HepG2 (cell line): ENCODE measurements around the gene TXNL4A. TPM values are rescaled to one million over a fixed set of nuclear protein-coding genes. Genes with fewer than 3 reads are reported as not detected.

Experiments
- CCDC6 ChIP-seq: sonication (generic); formaldehyde crosslinking; IDR thresholded peaks from 2 replicates; pipeline ENCODE4 v1.8.1; 2022; ENCODE audit warnings: mild to moderate bottlenecking, missing genetic modification reagents, moderate library complexity
- CREB1 ChIP-seq, 2 experiments: fragments of 450-650 bp in 1 of 2; IDR thresholded peaks; 2 replicates each; pipeline ENCODE4 v1.6.1; 2016 to 2017; ENCODE audit warnings: control low read depth in 1 of 2, mild to moderate bottlenecking in 1 of 2, missing compliant biosample characterization in 1 of 2, missing genetic modification characterization in 1 of 2
- GATAD1 ChIP-seq: IDR thresholded peaks from 2 replicates; pipeline ENCODE4 v1.6.1; 2016; ENCODE audit warnings: missing genetic modification reagents, missing compliant biosample characterization
- IRF9 ChIP-seq: sonication (generic); formaldehyde crosslinking; IDR thresholded peaks from 2 replicates; pipeline ENCODE4 v1.8.0; 2022; ENCODE audit warnings: missing genetic modification reagents, mild to moderate bottlenecking, borderline replicate concordance
- KAT7 ChIP-seq: IDR thresholded peaks from 2 replicates; pipeline ENCODE4 v1.6.1; 2018; ENCODE audit warnings: borderline replicate concordance, missing compliant biosample characterization
- KAT8 ChIP-seq: IDR thresholded peaks from 2 replicates; pipeline ENCODE4 v1.6.1; 2016; ENCODE audit warnings: missing genetic modification reagents, missing compliant biosample characterization
- KLF12 ChIP-seq: sonication (generic); formaldehyde crosslinking; IDR thresholded peaks from 2 replicates; pipeline ENCODE4 v1.4.0; 2020; ENCODE audit warnings: missing genetic modification reagents, borderline replicate concordance
- MYC ChIP-seq: sonication (generic); formaldehyde crosslinking; IDR thresholded peaks from 2 replicates; pipeline ENCODE4 v1.9.0; 2021; ENCODE audit warnings: missing genetic modification reagents, borderline replicate concordance
- NPAS2 ChIP-seq: sonication (generic); formaldehyde crosslinking; IDR thresholded peaks from 2 replicates; pipeline ENCODE4 v1.8.0; 2022; ENCODE audit warnings: mild to moderate bottlenecking, missing genetic modification reagents, borderline replicate concordance
- NR3C1 ChIP-seq: sonication (generic); formaldehyde crosslinking; IDR thresholded peaks from 2 replicates; pipeline ENCODE4 v1.4.0; 2020; ENCODE audit warnings: missing genetic modification reagents
- RFXAP ChIP-seq: sonication (generic); formaldehyde crosslinking; IDR thresholded peaks from 2 replicates; pipeline ENCODE4 v1.4.0; 2020; ENCODE audit warnings: missing genetic modification reagents, borderline replicate concordance
- SAP130 ChIP-seq: IDR thresholded peaks from 2 replicates; pipeline ENCODE4 v1.6.1; 2016; ENCODE audit warnings: low read depth
- SMAD3 ChIP-seq: sonication (generic); formaldehyde crosslinking; IDR thresholded peaks from 2 replicates; pipeline ENCODE4 v1.4.0; 2020; ENCODE audit warnings: missing genetic modification reagents
- TAF1 ChIP-seq: sonication (generic); formaldehyde crosslinking; IDR thresholded peaks from 2 replicates; pipeline ENCODE4 v1.4.0; 2020; ENCODE audit warnings: missing genetic modification reagents
- TCF7 ChIP-seq: sonication (generic); IDR thresholded peaks from 2 replicates; pipeline ENCODE4 v1.6.1; 2016; ENCODE audit warnings: antibody characterized with exemption, low read depth
- ZBTB37 ChIP-seq: sonication (generic); formaldehyde crosslinking; IDR thresholded peaks from 2 replicates; pipeline ENCODE4 v1.4.0; 2020; ENCODE audit warnings: mild to moderate bottlenecking, missing genetic modification reagents
- ZBTB7B ChIP-seq: sonication (generic); formaldehyde crosslinking; IDR thresholded peaks from 2 replicates; pipeline ENCODE4 v1.4.0; 2020; ENCODE audit warnings: missing genetic modification reagents
- ZFP37 ChIP-seq: sonication (generic); formaldehyde crosslinking; IDR thresholded peaks from 2 replicates; pipeline ENCODE4 v1.4.0; 2020; ENCODE audit warnings: missing genetic modification reagents, borderline replicate concordance
- ZFY ChIP-seq: sonication (generic); formaldehyde crosslinking; IDR thresholded peaks from 2 replicates; pipeline ENCODE4 v1.4.0; 2020; ENCODE audit warnings: missing genetic modification reagents
- ZNF256 ChIP-seq: sonication (generic); formaldehyde crosslinking; conservative IDR thresholded peaks from 2 replicates; pipeline ENCODE4 v1.4.0; 2020; ENCODE audit warnings: missing genetic modification reagents
- ZNF446 ChIP-seq: sonication (generic); formaldehyde crosslinking; IDR thresholded peaks from 2 replicates; pipeline ENCODE4 v1.5.0; 2020; ENCODE audit warnings: mild to moderate bottlenecking, missing genetic modification reagents
- ZNF543 ChIP-seq: sonication (generic); formaldehyde crosslinking; IDR thresholded peaks from 2 replicates; pipeline ENCODE4 v1.4.0; 2020; ENCODE audit warnings: mild to moderate bottlenecking, missing genetic modification reagents
- ZNF619 ChIP-seq: sonication (generic); formaldehyde crosslinking; IDR thresholded peaks from 2 replicates; pipeline ENCODE4 v1.4.0; 2020; ENCODE audit warnings: mild to moderate bottlenecking, missing genetic modification reagents
- ZNF816 ChIP-seq: sonication (generic); formaldehyde crosslinking; IDR thresholded peaks from 2 replicates; pipeline ENCODE4 v1.8.0; 2022; ENCODE audit warnings: missing genetic modification reagents, mild to moderate bottlenecking, borderline replicate concordance
- ZNF879 ChIP-seq: sonication (generic); formaldehyde crosslinking; IDR thresholded peaks from 2 replicates; pipeline ENCODE4 v1.8.1; 2023; ENCODE audit warnings: missing genetic modification reagents
- polyA plus RNA-seq, 8 experiments: library from polyadenylated mRNA; depleted of rRNA in 3 of 8; stranded (reverse) in 7 of 8; unstranded in 1 of 8; fragments of >200 nt; fragmentation: Illumina TruSeq in 4 of 8; extraction: Trizol in 4 of 8; gene quantifications; 2 replicates each; pipeline versions ENCODE4 v1.2.1 to v1.2.3, GENCODE V29; 2011 to 2016; ENCODE audit warnings: low read depth in 4 of 8, missing spikeins in 1 of 8, mixed read lengths in 1 of 8; ENCODE audit not compliant: insufficient read depth in 1 of 8
- total RNA-seq, 5 experiments: library from RNA; depleted of rRNA; stranded (reverse); fragments of >200 nt; fragmentation: Illumina TruSeq; extraction: Trizol; gene quantifications; 2 replicates each; pipeline ENCODE4 v1.2.3, GENCODE V29; 2016; ENCODE audit warnings: low read depth in 1 of 5

The TXNL4A gene
- total and polyA plus RNA-seq, 2 of the 13 experiments (the other 11 are each of a cell fraction or from before 2014, with no cell fraction given) = 172 to 202 TPM

- TF ChIP-seq ZBTB37 (CRISPR knock-in tag) = no peak
- TF ChIP-seq ZFP37 = no peak
- peak; percentile 31; the same call in 1 of the 2 replicates for TF ChIP-seq ZNF816 (CRISPR knock-in tag)
- TF ChIP-seq ZBTB7B = peak; percentile 51; the same call in 1 of the 2 replicates
- no peak for TF ChIP-seq NPAS2
- peak; percentile 48; the same call in 1 of the 2 replicates for TF ChIP-seq ZNF879 (CRISPR knock-in tag)
- peak; percentile 95 for TF ChIP-seq ZFY (CRISPR knock-in tag)
- TF ChIP-seq CCDC6 (CRISPR knock-in tag) = peak; percentile 90; the same call in 1 of the 2 replicates
- peak; percentile 61; the same call in 1 of the 2 replicates for TF ChIP-seq KAT7 (CRISPR knock-in tag)
- TF ChIP-seq SAP130 (CRISPR knock-in tag) = peak; percentile 94
- no peak for TF ChIP-seq NR3C1 (CRISPR knock-in tag)
- TF ChIP-seq KAT8 (CRISPR knock-in tag) = peak; percentile 59; the same call in 1 of the 2 replicates
- TF ChIP-seq SMAD3 = peak; percentile 44; the same call in 1 of the 2 replicates
- TF ChIP-seq ZNF446 (CRISPR knock-in tag) = 0 out of 2 replicates have a peak, but pooled peaks have one; percentile 70
- TF ChIP-seq TAF1 (CRISPR knock-in tag) = peak; percentile 70
- peak; percentile 97 for TF ChIP-seq MYC (CRISPR knock-in tag)
- TF ChIP-seq KLF12 (CRISPR knock-in tag) = peak; percentile 79; the same call in 1 of the 2 replicates
- TF ChIP-seq GATAD1 = peak; percentile 48; the same call in 1 of the 2 replicates
- TF ChIP-seq ZNF543 (CRISPR knock-in tag) = peak; percentile 59; the same call in 1 of the 2 replicates
- TF ChIP-seq ZNF256 (CRISPR knock-in tag) = no peak
- TF ChIP-seq RFXAP (CRISPR knock-in tag) = peak; percentile 75
- TF ChIP-seq TCF7 = no peak
- peak; percentile 77; the same call in 1 of the 2 replicates for TF ChIP-seq IRF9 (CRISPR knock-in tag)
- TF ChIP-seq ZNF619 (CRISPR knock-in tag) = peak; percentile 61; the same call in 1 of the 2 replicates
- peak; percentile 70 for TF ChIP-seq CREB1 (IDR thresholded peaks at IDR 0.05)
- TF ChIP-seq CREB1 (CRISPR knock-in tag; IDR thresholded peaks at IDR 0.05) = no peak
Observed at GRCh38 chr18:80034068-80034851, 45.9 kb upstream of the TXNL4A start, which contains the start of gene RBFA (continued).
